ACHN (cell line): Measurements from ENCODE around the gene CFDP1.
"Not testable (repeated sequence)": the region's sequence is repeated elsewhere in the genome, so short reads cannot be mapped to it uniquely, and the experiment has no call there.

Experiments used
- DNase-seq: peaks from one replicate; pipeline ENCODE4 v3.0.0-alpha.2; 2015
- in situ Hi-C: cut with HindIII; loops from 2 replicates; pipeline ENCODE4 v1.10.0; 2017; ENCODE audit warnings: low sequenced_read_pairs, low pct_ligation_motif_present, low pct_unique_long_range_greater_than_20kb

Gene CFDP1

GRCh38 chr16:75461575-75461974 lies 28.3 kb upstream of the CFDP1 start:
- DNase-seq: no peak
- in situ Hi-C loops: no loop called here

GRCh38 chr16:75460446-75460845 lies 27.1 kb upstream of the CFDP1 start:
- DNase-seq: no peak
- in situ Hi-C loops: no loop called here

GRCh38 chr16:75459691-75460090 lies 26.4 kb upstream of the CFDP1 start:
- in situ Hi-C loops: no loop called here
- DNase-seq: no peak

- DNase-seq: no peak
- in situ Hi-C loops: no loop called here
These were observed 25.1 kb upstream of the CFDP1 start for GRCh38 chr16:75458439-75458838.

GRCh38 chr16:75458029-75458428 lies 24.7 kb upstream of the CFDP1 start:
- in situ Hi-C loops: no loop called here
- DNase-seq: no peak

GRCh38 chr16:75457485-75458021 lies 24.2 kb upstream of the CFDP1 start:
- in situ Hi-C loops: no loop called here

GRCh38 chr16:75456971-75457370 lies 23.7 kb upstream of the CFDP1 start:
- in situ Hi-C loops: no loop called here

More at GRCh38 chr16:75457485-75458021, 24.2 kb upstream of the CFDP1 start:
- DNase-seq: no peak

GRCh38 chr16:75456486-75456885 lies 23.2 kb upstream of the CFDP1 start:
- DNase-seq, in situ Hi-C loops: not testable (repeated sequence)

More at GRCh38 chr16:75456971-75457370, 23.7 kb upstream of the CFDP1 start:
- DNase-seq: no peak

GRCh38 chr16:75455677-75456076 lies 22.4 kb upstream of the CFDP1 start:
- in situ Hi-C loops: no loop called here
- no peak for DNase-seq

GRCh38 chr16:75452464-75453190 lies 19.3 kb upstream of the CFDP1 start:
- no peak for DNase-seq
- in situ Hi-C loops: no loop called here

- in situ Hi-C loops: no loop called here
- DNase-seq: no peak
These were observed 13.1 kb upstream of the CFDP1 start for GRCh38 chr16:75446416-75446815.

GRCh38 chr16:75445298-75445697 lies 12.0 kb upstream of the CFDP1 start:
- no peak for DNase-seq
- in situ Hi-C loops: no loop called here

- no peak for DNase-seq
- in situ Hi-C loops: no loop called here
These were observed 10.0 kb upstream of the CFDP1 start for GRCh38 chr16:75443298-75443697.

- DNase-seq: peak; percentile 94
- in situ Hi-C loops: no loop called here
These were observed 570 bp upstream of the CFDP1 start for GRCh38 chr16:75433732-75434413.

- no peak for DNase-seq
- in situ Hi-C loops: no loop called here
These were observed 3.5 kb downstream of the CFDP1 start for GRCh38 chr16:75429621-75430403.

- in situ Hi-C loops, DNase-seq: not testable (repeated sequence)
These were observed 6.8 kb downstream of the CFDP1 start for GRCh38 chr16:75426524-75426923.

- in situ Hi-C loops: not testable (repeated sequence)
These were observed 9.1 kb downstream of the CFDP1 start for GRCh38 chr16:75424105-75424762.

GRCh38 chr16:75423723-75424104 lies 9.6 kb downstream of the CFDP1 start:
- in situ Hi-C loops: no loop called here
- no peak for DNase-seq

More at GRCh38 chr16:75424105-75424762, 9.1 kb downstream of the CFDP1 start:
- peak; percentile 35 for DNase-seq

- no peak for DNase-seq
- in situ Hi-C loops: no loop called here
These were observed 11.5 kb downstream of the CFDP1 start for GRCh38 chr16:75421820-75422126.
